EH (cell line): ENCODE measurements around the gene RFX4.

Experiments used
- DNase-seq: peaks from one replicate; pipeline ENCODE4 v3.0.0-alpha.2; 2015; ENCODE audit warnings: low read depth

The RFX4 gene

GRCh38 chr12:106767206-106767605 is 184.4 kb downstream of the RFX4 start:
- no peak for DNase-seq

- peak; percentile 74 for DNase-seq
These were observed 185.4 kb downstream of the RFX4 start for GRCh38 chr12:106767954-106768822.

GRCh38 chr12:106769078-106769477 is 186.3 kb downstream of the RFX4 start:
- peak; percentile 49 for DNase-seq

GRCh38 chr12:106769546-106769945 is 186.7 kb downstream of the RFX4 start:
- peak; percentile 23 for DNase-seq

- DNase-seq, result no peak
These were observed 188.6 kb downstream of the RFX4 start for GRCh38 chr12:106771425-106771824.

- no peak for DNase-seq
These were observed 190.6 kb downstream of the RFX4 start for GRCh38 chr12:106773286-106774004.

GRCh38 chr12:106774005-106774807 is 191.4 kb downstream of the RFX4 start, which contains the start of gene RIC8B:
TSS of gene RIC8B (plus strand) at chr12:106774682. CDS start at chr12:106774746, 64 bp downstream.
- DNase-seq, result peak; percentile 100

- no peak for DNase-seq
These were observed 192.2 kb downstream of the RFX4 start for GRCh38 chr12:106774808-106775524.

- DNase-seq, result no peak
These were observed 194.1 kb downstream of the RFX4 start for GRCh38 chr12:106776897-106777296.

GRCh38 chr12:106780010-106780631 is 197.3 kb downstream of the RFX4 start:
- DNase-seq, result peak; percentile 57

GRCh38 chr12:106782619-106783018 is 199.8 kb downstream of the RFX4 start:
- no peak for DNase-seq

GRCh38 chr12:106783515-106783914 is 200.7 kb downstream of the RFX4 start:
- DNase-seq, result no peak

GRCh38 chr12:106790020-106790419 is 207.2 kb downstream of the RFX4 start:
- DNase-seq, result no peak

GRCh38 chr12:106791531-106791930 is 208.7 kb downstream of the RFX4 start:
- no peak for DNase-seq

- no peak for DNase-seq
These were observed 211.6 kb downstream of the RFX4 start for GRCh38 chr12:106794369-106794768.

- no peak for DNase-seq
These were observed 218.4 kb downstream of the RFX4 start for GRCh38 chr12:106801167-106801708.

- no peak for DNase-seq
These were observed 219.2 kb downstream of the RFX4 start for GRCh38 chr12:106801830-106802533.

GRCh38 chr12:106804668-106805067 is 221.9 kb downstream of the RFX4 start:
- no peak for DNase-seq
